Left ventricle myocardium superior (tissue), 1 donor: ENCODE results near the gene BANP. TPM values are rescaled to one million over a fixed set of nuclear protein-coding genes. Genes with fewer than 3 reads are reported as not detected.
"Not testable (repeated sequence)": the region's sequence is repeated elsewhere in the genome, so short reads cannot be mapped to it uniquely, and the experiment has no call there.

Experiments used
- ATAC-seq: fragments of 200-7000 bp; cut with Tn5 transposase; one replicate; pipeline ENCODE4 v1.9.1; 2020; ENCODE audit warnings: mild to moderate bottlenecking, moderate library complexity
- DNase-seq: peaks from one replicate; pipeline ENCODE4 v3.0.0-alpha.2; 2020
- intact Hi-C: fragments of 100-400 bp; cut with micrococcal nuclease; formaldehyde crosslinking; loops from one replicate; pipeline ENCODE4 v1.11.0; 2022
- total RNA-seq: library from RNA; stranded (reverse); fragmentation: NEBNext Ultra II Directional; extraction: Animal tissue kit (Norgen Biotek cat#: 25700); gene quantifications from one replicate; pipeline ENCODE4 v1.2.1, GENCODE V29; 2021
- donor health status: DM: no; HTN: yes; CAD: no; lungs with severe emphysema.

Gene BANP
- total RNA-seq, 1 donor from 2014 or later, result 15.5 TPM

- intact Hi-C loops, ATAC-seq, DNase-seq: not testable (repeated sequence)
These were observed 32.5 kb downstream of the BANP start for GRCh38 chr16:87983737-87984097.

- intact Hi-C loops, DNase-seq, ATAC-seq: not testable (repeated sequence)
These were observed 32.9 kb downstream of the BANP start for GRCh38 chr16:87984180-87984579.

GRCh38 chr16:87984632-87985267 is 33.5 kb downstream of the BANP start:
- intact Hi-C loops, result no loop called here
- ATAC-seq, result no peak
- no peak for DNase-seq

- ATAC-seq, DNase-seq, intact Hi-C loops: not testable (repeated sequence)
These were observed 34.3 kb downstream of the BANP start for GRCh38 chr16:87985493-87985892.

GRCh38 chr16:87986361-87986849 is 35.2 kb downstream of the BANP start:
- peak; percentile 49 for ATAC-seq
- intact Hi-C loops, DNase-seq: not testable (repeated sequence)

GRCh38 chr16:87988596-87988995 is 37.4 kb downstream of the BANP start:
- DNase-seq, intact Hi-C loops, ATAC-seq: not testable (repeated sequence)

- intact Hi-C loops, DNase-seq, ATAC-seq: not testable (repeated sequence)
These were observed 39.0 kb downstream of the BANP start for GRCh38 chr16:87990254-87990653.

GRCh38 chr16:87992142-87992541 is 40.9 kb downstream of the BANP start:
- intact Hi-C loops, DNase-seq, ATAC-seq: not testable (repeated sequence)

- intact Hi-C loops, result no loop called here
- ATAC-seq (no peak), DNase-seq (no peak)
These were observed 42.7 kb downstream of the BANP start for GRCh38 chr16:87993901-87994300.

- intact Hi-C loops, result no loop called here
- DNase-seq, result no peak
- ATAC-seq, result no peak
These were observed 44.4 kb downstream of the BANP start for GRCh38 chr16:87995644-87996043.

GRCh38 chr16:87996962-87997880 is 46.0 kb downstream of the BANP start:
- DNase-seq (no peak), ATAC-seq (no peak)
- intact Hi-C loops, result no loop called here

- intact Hi-C loops, ATAC-seq, DNase-seq: not testable (repeated sequence)
These were observed 47.1 kb downstream of the BANP start for GRCh38 chr16:87998184-87998793.

- intact Hi-C loops, ATAC-seq, DNase-seq: not testable (repeated sequence)
These were observed 47.8 kb downstream of the BANP start for GRCh38 chr16:87998992-87999391.

GRCh38 chr16:88002211-88002610 is 51.0 kb downstream of the BANP start:
- ATAC-seq (no peak), DNase-seq (no peak)
- intact Hi-C loops, result no loop called here

GRCh38 chr16:88002749-88003148 is 51.5 kb downstream of the BANP start:
- intact Hi-C loops, result no loop called here
- DNase-seq (no peak), ATAC-seq (no peak)

GRCh38 chr16:88003316-88003715 is 52.1 kb downstream of the BANP start:
- ATAC-seq, result no peak

GRCh38 chr16:88003736-88004135 is 52.5 kb downstream of the BANP start:
- intact Hi-C loops, result no loop called here
- ATAC-seq (no peak), DNase-seq (no peak)

More at GRCh38 chr16:88003316-88003715, 52.1 kb downstream of the BANP start:
- no peak for DNase-seq
- intact Hi-C loops, result no loop called here

GRCh38 chr16:88004391-88004790 is 53.2 kb downstream of the BANP start:
- intact Hi-C loops, result no loop called here
- ATAC-seq (no peak), DNase-seq (no peak)

GRCh38 chr16:88005181-88005581 is 53.9 kb downstream of the BANP start:
- DNase-seq (no peak), ATAC-seq (no peak)
- intact Hi-C loops, result no loop called here

GRCh38 chr16:88005968-88006367 is 54.7 kb downstream of the BANP start:
- intact Hi-C loops, result no loop called here
- no peak for ATAC-seq
- no peak for DNase-seq
